ENCODE results near the gene KLHL3. TPM values are rescaled to one million over a fixed set of nuclear protein-coding genes. Genes with fewer than 3 reads are reported as not detected.

The KLHL3 gene
- total and polyA plus RNA-seq, 7 experiments from 2014 or later = 4.6 to 47.3 (median 17.8) TPM

- Histone ChIP-seq H3K36me3 (ENCODE audit: control insufficient read depth in 2 of 3, insufficient read depth in 3 of 3, low read length in 3 of 3) (no peaks in the 10 kb centered on the region), H3K27ac (ENCODE audit: low read depth, low read length) (no peak overlapping the region), H3K4me1 (ENCODE audit: control insufficient read depth in 2 of 2, insufficient read depth in 2 of 2, low read length in 2 of 2) (no peaks in the 10 kb centered on the region), H3K4me3 (ENCODE audit: low read length) (no peak overlapping the region), H3K9me3 (ENCODE audit: control insufficient read depth in 2 of 3, low read length in 3 of 3) (no peaks in the 10 kb centered on the region), H3K27me3 (ENCODE audit: control insufficient read depth in 2 of 2, insufficient read depth in 2 of 2, low read length in 2 of 2) (no peaks in the 10 kb centered on the region)
- Mint-ChIP-seq H3K27ac (no peak overlapping the region), H3K9me3 (peaks cover 0 to 4% (median 0%) of the 10 kb centered on the region in 11 donors), H3K4me1 (peaks cover 0 to 1% (median 0%) of the 10 kb centered on the region in 7 donors), H3K27me3 (peaks cover 13 to 55% (median 21%) of the 10 kb centered on the region in 5 donors), H3K36me3 (no peaks in the 10 kb centered on the region), H3K4me3 (no peak overlapping the region)
- ChIA-PET POLR2A (interaction anchor here (0.9 kb wide), 2 partner anchors 23 to 223 kb away, joined by 3 read pairs; no protein-coding TSS in a partner anchor), CTCF (no interaction called here)
- DNase-seq (no peak), ATAC-seq (no peak)
- intact Hi-C loops (cut with micrococcal nuclease) = no loop called here
These were observed 128.1 kb downstream of the KLHL3 start for GRCh38 chr5:137607771-137608170.

DNA sequence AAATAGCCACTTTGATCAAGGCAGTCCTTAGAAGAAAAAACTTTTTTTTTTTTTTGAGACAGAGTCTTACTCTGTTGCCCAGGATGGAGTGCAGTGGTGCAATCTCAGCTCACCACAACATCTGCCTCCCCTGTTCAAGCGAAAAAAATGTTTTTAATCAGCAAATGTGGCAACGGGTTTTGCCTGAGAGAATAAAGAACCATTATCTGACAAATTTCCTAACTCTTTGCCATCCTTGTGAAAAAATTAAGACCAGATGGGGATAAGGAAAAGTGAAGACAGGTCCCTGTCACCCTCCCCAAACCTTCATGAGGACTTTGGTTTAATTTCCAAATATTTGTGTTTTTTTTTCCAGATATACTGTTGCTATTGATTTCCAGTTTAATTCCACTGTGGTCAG, 129.5 kb downstream of the KLHL3 start:
- Histone ChIP-seq H3K9me3 (ENCODE audit: control insufficient read depth in 2 of 3, low read length in 3 of 3) (no peaks in the 10 kb centered on the region), H3K27ac (ENCODE audit: low read depth, low read length) (no peak overlapping the region), H3K4me3 (ENCODE audit: low read length) (no peak overlapping the region), H3K4me1 (ENCODE audit: control insufficient read depth in 2 of 2, insufficient read depth in 2 of 2, low read length in 2 of 2) (no peaks in the 10 kb centered on the region), H3K27me3 (ENCODE audit: control insufficient read depth in 2 of 2, insufficient read depth in 2 of 2, low read length in 2 of 2) (no peaks in the 10 kb centered on the region), H3K36me3 (ENCODE audit: control insufficient read depth in 2 of 3, insufficient read depth in 3 of 3, low read length in 3 of 3) (no peaks in the 10 kb centered on the region)
- no peaks in the 10 kb centered on the region for H3K36me3 Mint-ChIP-seq
- POLR2A ChIA-PET = no interaction called here
- no peak overlapping the region for H3K27ac Mint-ChIP-seq
- H3K27me3 Mint-ChIP-seq = peaks cover 13 to 55% (median 21%) of the 10 kb centered on the region in 5 donors
- intact Hi-C loops (cut with micrococcal nuclease) = no loop called here
- CTCF ChIA-PET = no interaction called here
- peaks cover 0 to 1% (median 0%) of the 10 kb centered on the region in 7 donors for H3K4me1 Mint-ChIP-seq
- DNase-seq (no peak), ATAC-seq (no peak)
- peaks cover 0 to 4% (median 0%) of the 10 kb centered on the region in 11 donors for H3K9me3 Mint-ChIP-seq
- H3K4me3 Mint-ChIP-seq = no peak overlapping the region

GRCh38 chr5:137605411-137605810, 130.5 kb downstream of the KLHL3 start:
- CTCF ChIA-PET = no interaction called here
- Histone ChIP-seq H3K4me3 (ENCODE audit: low read length) (no peak overlapping the region), H3K36me3 (ENCODE audit: control insufficient read depth in 2 of 3, insufficient read depth in 3 of 3, low read length in 3 of 3) (no peaks in the 10 kb centered on the region), H3K4me1 (ENCODE audit: control insufficient read depth in 2 of 2, insufficient read depth in 2 of 2, low read length in 2 of 2) (no peaks in the 10 kb centered on the region), H3K27ac (ENCODE audit: low read depth, low read length) (no peak overlapping the region), H3K27me3 (ENCODE audit: control insufficient read depth in 2 of 2, insufficient read depth in 2 of 2, low read length in 2 of 2) (no peaks in the 10 kb centered on the region), H3K9me3 (ENCODE audit: control insufficient read depth in 2 of 3, low read length in 3 of 3) (no peaks in the 10 kb centered on the region)
- Mint-ChIP-seq H3K27me3 (peaks cover 6 to 53% (median 21%) of the 10 kb centered on the region in 5 donors), H3K36me3 (no peaks in the 10 kb centered on the region), H3K4me1 (peaks cover 0 to 1% (median 0%) of the 10 kb centered on the region in 7 donors), H3K27ac (no peak overlapping the region), H3K9me3 (peaks cover 0 to 2% (median 0%) of the 10 kb centered on the region in 11 donors), H3K4me3 (no peak overlapping the region)
- POLR2A ChIA-PET = no interaction called here
- DNase-seq = no peak
- intact Hi-C loops (cut with micrococcal nuclease) = no loop called here
- ATAC-seq = no peak

DNA sequence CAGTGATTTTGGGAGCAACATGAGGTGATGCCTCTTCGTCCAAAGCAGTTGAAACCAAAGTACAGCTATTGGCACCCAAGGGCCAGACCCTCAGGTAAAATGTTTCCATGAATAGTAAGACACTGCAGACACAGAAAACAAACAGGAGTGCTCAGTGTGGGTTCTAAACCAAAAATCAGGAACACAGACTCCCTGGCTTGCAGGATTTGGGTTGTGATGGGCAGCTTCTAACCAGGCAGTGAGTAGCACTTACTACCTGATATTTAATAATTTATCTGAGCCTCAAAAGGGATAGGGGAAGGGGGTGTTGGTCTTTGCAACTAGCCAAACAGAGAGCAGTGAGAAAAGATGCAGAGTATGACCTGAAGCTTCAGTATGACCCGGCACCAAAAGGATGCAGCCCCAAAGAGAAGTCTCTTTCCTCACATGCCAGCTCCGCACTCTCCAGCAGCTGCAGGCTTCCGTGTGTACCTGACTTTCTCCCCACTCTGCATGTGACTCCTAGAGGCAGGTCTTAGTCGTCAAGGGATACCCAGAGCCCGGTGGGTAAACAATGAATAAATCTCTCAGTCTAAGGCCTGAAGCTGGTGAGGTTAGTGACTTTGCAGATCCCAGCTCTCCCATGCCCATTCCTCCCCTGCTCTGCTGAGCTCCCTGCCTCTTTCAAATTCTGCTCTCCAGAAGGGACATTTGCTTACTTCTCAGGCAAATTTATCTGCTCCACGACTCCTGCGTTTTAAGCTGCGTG, 131.4 kb downstream of the KLHL3 start:
- DNase-seq = no peak
- intact Hi-C loops (cut with micrococcal nuclease) = no loop called here
- ChIA-PET POLR2A (no interaction called here), CTCF (no interaction called here)
- no peak overlapping the region for H3K27ac Mint-ChIP-seq
- no peaks in the 10 kb centered on the region for H3K4me1 ChIP-seq (ENCODE audit: control insufficient read depth in 2 of 2, insufficient read depth in 2 of 2, low read length in 2 of 2)
- no peaks in the 10 kb centered on the region for H3K9me3 ChIP-seq (ENCODE audit: control insufficient read depth in 2 of 3, low read length in 3 of 3)
- H3K9me3 Mint-ChIP-seq = peaks cover 0 to 2% (median 0%) of the 10 kb centered on the region in 11 donors
- no peaks in the 10 kb centered on the region for H3K36me3 Mint-ChIP-seq
- no peaks in the 10 kb centered on the region for H3K27me3 ChIP-seq (ENCODE audit: control insufficient read depth in 2 of 2, insufficient read depth in 2 of 2, low read length in 2 of 2)
- no peak overlapping the region for H3K4me3 Mint-ChIP-seq
- no peak overlapping the region for H3K4me3 ChIP-seq (ENCODE audit: low read length)
- peaks cover 0 to 1% (median 0%) of the 10 kb centered on the region in 7 donors for H3K4me1 Mint-ChIP-seq
- no peak overlapping the region for H3K27ac ChIP-seq (ENCODE audit: low read depth, low read length)
- H3K36me3 ChIP-seq (ENCODE audit: control insufficient read depth in 2 of 3, insufficient read depth in 3 of 3, low read length in 3 of 3) = no peaks in the 10 kb centered on the region
- no peak for ATAC-seq
- peaks cover 12 to 53% (median 26%) of the 10 kb centered on the region in 5 donors for H3K27me3 Mint-ChIP-seq

DNA sequence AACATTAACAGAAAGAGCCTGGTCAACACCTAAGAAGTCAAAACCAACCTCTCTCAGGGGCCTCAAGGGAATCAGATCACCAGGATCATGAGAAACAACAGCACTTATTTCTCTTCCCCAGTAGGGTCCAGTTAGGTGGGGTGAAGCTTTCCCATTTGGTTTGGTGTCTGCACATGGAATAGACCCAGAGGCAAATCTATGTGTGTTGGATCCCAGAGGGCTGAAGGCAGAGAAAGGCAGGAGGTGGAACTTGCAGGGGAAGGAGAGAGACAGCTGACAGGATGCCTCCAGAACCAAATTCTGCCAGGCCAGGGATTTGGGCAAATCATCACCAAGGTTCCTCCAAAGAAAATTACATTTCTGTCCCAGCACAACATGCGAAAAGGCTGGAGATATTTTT, 132.0 kb downstream of the KLHL3 start:
- intact Hi-C loops (cut with micrococcal nuclease) = no loop called here
- H3K27ac Mint-ChIP-seq = no peak overlapping the region
- CTCF ChIA-PET = no interaction called here
- Histone ChIP-seq H3K27me3 (ENCODE audit: control insufficient read depth in 2 of 2, insufficient read depth in 2 of 2, low read length in 2 of 2) (no peaks in the 10 kb centered on the region), H3K27ac (ENCODE audit: low read depth, low read length) (no peak overlapping the region), H3K4me1 (ENCODE audit: control insufficient read depth in 2 of 2, insufficient read depth in 2 of 2, low read length in 2 of 2) (no peaks in the 10 kb centered on the region), H3K9me3 (ENCODE audit: control insufficient read depth in 2 of 3, low read length in 3 of 3) (no peaks in the 10 kb centered on the region), H3K36me3 (ENCODE audit: control insufficient read depth in 2 of 3, insufficient read depth in 3 of 3, low read length in 3 of 3) (no peaks in the 10 kb centered on the region), H3K4me3 (ENCODE audit: low read length) (no peak overlapping the region)
- POLR2A ChIA-PET = no interaction called here
- H3K4me1 Mint-ChIP-seq = peaks cover 0 to 1% (median 0%) of the 10 kb centered on the region in 7 donors
- H3K9me3 Mint-ChIP-seq = peaks cover 0 to 2% (median 0%) of the 10 kb centered on the region in 11 donors
- peaks cover 19 to 52% (median 32%) of the 10 kb centered on the region in 5 donors for H3K27me3 Mint-ChIP-seq
- no peak for ATAC-seq
- H3K4me3 Mint-ChIP-seq = no peak overlapping the region
- DNase-seq = no peak
- H3K36me3 Mint-ChIP-seq = no peaks in the 10 kb centered on the region

- Mint-ChIP-seq H3K36me3 (no peaks in the 10 kb centered on the region), H3K27ac (no peak overlapping the region), H3K4me3 (no peak overlapping the region), H3K9me3 (peaks cover 0 to 2% (median 0%) of the 10 kb centered on the region in 11 donors), H3K27me3 (peaks cover 19 to 52% (median 36%) of the 10 kb centered on the region in 5 donors), H3K4me1 (peaks cover 0 to 1% (median 0%) of the 10 kb centered on the region in 7 donors)
- Histone ChIP-seq H3K36me3 (ENCODE audit: control insufficient read depth in 2 of 3, insufficient read depth in 3 of 3, low read length in 3 of 3) (no peaks in the 10 kb centered on the region), H3K4me1 (ENCODE audit: control insufficient read depth in 2 of 2, insufficient read depth in 2 of 2, low read length in 2 of 2) (no peaks in the 10 kb centered on the region), H3K27ac (ENCODE audit: low read depth, low read length) (no peak overlapping the region), H3K4me3 (ENCODE audit: low read length) (no peak overlapping the region), H3K27me3 (ENCODE audit: control insufficient read depth in 2 of 2, insufficient read depth in 2 of 2, low read length in 2 of 2) (no peaks in the 10 kb centered on the region), H3K9me3 (ENCODE audit: control insufficient read depth in 2 of 3, low read length in 3 of 3) (no peaks in the 10 kb centered on the region)
- CTCF ChIA-PET = no interaction called here
- DNase-seq = no peak
- POLR2A ChIA-PET = no interaction called here
- intact Hi-C loops (cut with micrococcal nuclease) = no loop called here
- ATAC-seq = no peak
These were observed 132.5 kb downstream of the KLHL3 start for GRCh38 chr5:137603356-137603755.

DNA sequence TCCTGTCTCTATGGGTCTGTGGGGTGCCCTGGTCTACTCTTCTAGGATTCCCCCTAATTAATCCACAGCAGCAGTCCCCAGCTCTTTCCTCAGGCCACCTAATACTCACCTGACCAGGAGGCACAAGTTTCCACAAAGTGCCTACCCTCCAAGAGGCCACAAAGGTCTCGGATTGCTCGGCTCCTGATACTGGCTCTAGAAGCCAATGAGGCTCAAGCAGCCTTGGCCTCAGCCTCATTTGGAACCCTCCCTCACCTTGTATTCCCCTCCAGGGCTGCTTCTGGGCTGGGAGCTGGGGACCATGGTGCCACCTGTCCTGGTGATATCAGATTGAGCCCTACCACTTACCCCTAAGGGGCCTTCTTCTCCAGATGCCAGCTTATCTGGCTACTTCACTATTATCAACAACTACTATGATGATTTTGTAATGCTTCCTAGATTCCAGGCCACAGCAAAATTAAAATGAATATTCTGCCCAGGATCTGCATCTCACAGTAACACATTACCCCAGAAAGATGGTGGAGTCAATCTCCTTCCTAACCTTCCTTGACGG, 133.1 kb downstream of the KLHL3 start:
- Histone ChIP-seq H3K4me1 (ENCODE audit: control insufficient read depth in 2 of 2, insufficient read depth in 2 of 2, low read length in 2 of 2) (no peaks in the 10 kb centered on the region), H3K27me3 (ENCODE audit: control insufficient read depth in 2 of 2, insufficient read depth in 2 of 2, low read length in 2 of 2) (no peaks in the 10 kb centered on the region), H3K4me3 (ENCODE audit: low read length) (no peak overlapping the region), H3K36me3 (ENCODE audit: control insufficient read depth in 2 of 3, insufficient read depth in 3 of 3, low read length in 3 of 3) (no peaks in the 10 kb centered on the region), H3K27ac (ENCODE audit: low read depth, low read length) (no peak overlapping the region), H3K9me3 (ENCODE audit: control insufficient read depth in 2 of 3, low read length in 3 of 3) (no peaks in the 10 kb centered on the region)
- POLR2A ChIA-PET = no interaction called here
- peaks cover 0 to 1% (median 0%) of the 10 kb centered on the region in 7 donors for H3K4me1 Mint-ChIP-seq
- no peak overlapping the region for H3K4me3 Mint-ChIP-seq
- no peaks in the 10 kb centered on the region for H3K36me3 Mint-ChIP-seq
- no peak overlapping the region for H3K27ac Mint-ChIP-seq
- CTCF ChIA-PET = no interaction called here
- DNase-seq (no peak), ATAC-seq (no peak)
- peaks cover 0 to 2% (median 0%) of the 10 kb centered on the region in 11 donors for H3K9me3 Mint-ChIP-seq
- intact Hi-C loops (cut with micrococcal nuclease) = no loop called here
- H3K27me3 Mint-ChIP-seq = peaks cover 22 to 50% (median 37%) of the 10 kb centered on the region in 5 donors

All from naive thymus-derived CD4-positive, alpha-beta T cell (primary cell).